ENCODE results near the gene PDK2. TPM values are rescaled to one million over a fixed set of nuclear protein-coding genes. Genes with fewer than 3 reads are reported as not detected.

PDK2 gene
- total RNA-seq, 2 experiments from 2014 or later, result 24.1 to 26.4 TPM

GRCh38 chr17:50127697-50128361, 32.7 kb downstream of the PDK2 start:
- Mint-ChIP-seq H3K4me3 (no peak overlapping the region), H3K27me3 (peaks cover 32% of the 10 kb centered on the region), H3K36me3 (peaks cover 1% of the 10 kb centered on the region), H3K27ac (no peak overlapping the region), H3K4me1 (peaks cover 26% of the 10 kb centered on the region), H3K9me3 (no peaks in the 10 kb centered on the region)
- DNase-seq, result no peak
- ATAC-seq (ENCODE audit: low read depth), result no peak
- POLR2A ChIA-PET, result no interaction called here

DNA sequence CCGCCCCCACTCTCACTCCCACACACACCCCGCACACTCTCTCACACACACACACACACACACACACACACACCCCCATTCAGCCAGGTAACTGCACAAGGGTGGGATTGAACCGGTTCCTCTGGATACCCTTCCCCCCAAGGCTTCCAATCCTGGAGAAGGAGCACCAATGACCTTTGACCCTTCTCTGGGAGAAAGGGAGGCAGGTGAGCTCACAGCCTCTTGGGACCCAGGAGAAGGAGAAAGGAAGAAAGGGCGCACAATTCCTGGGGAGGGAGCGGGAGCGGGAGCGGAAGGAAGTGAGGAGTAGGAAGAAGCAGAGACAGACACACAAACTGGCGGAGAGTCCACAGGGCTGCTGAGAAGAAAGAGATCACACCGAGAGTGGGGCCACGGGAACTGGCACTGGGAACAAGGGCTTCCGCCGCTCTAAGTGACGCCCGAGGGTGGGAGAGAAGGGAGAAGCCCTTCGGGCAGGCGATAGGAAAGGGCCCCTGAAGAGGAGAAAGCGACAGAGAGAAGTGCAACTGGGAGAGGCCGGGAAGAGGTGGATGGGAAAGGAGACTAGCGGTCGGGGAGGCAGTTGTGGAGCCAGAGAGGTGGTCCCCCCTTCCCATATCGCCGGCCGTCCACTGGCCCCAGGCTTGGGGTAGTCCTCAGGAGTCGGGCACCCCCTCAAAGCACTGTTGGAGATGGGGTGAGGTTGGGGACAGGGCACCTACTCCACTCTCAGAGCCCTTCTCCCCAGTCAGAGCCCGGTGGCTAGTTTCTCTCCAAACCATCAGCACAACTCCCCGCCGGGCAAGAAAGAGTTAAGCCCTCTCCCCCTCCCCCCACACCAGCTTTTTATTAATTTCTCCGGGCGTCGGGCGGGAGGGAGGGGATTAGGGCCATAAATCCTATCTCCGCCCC, 33.5 kb downstream of the PDK2 start:
- H3K27me3 Mint-ChIP-seq, result peaks cover 32% of the 10 kb centered on the region
- POLR2A ChIA-PET, result no interaction called here
- peak overlapping the region; percentile 60 for H3K4me3 Mint-ChIP-seq
- H3K36me3 Mint-ChIP-seq, result peaks cover 1% of the 10 kb centered on the region
- ATAC-seq (ENCODE audit: low read depth), result no peak
- H3K9me3 Mint-ChIP-seq, result no peaks in the 10 kb centered on the region
- no peak for DNase-seq
- H3K4me1 Mint-ChIP-seq, result peaks cover 26% of the 10 kb centered on the region
- H3K27ac Mint-ChIP-seq, result peak overlapping the region; percentile 72

GRCh38 chr17:50129353-50129727, 34.2 kb downstream of the PDK2 start:
- POLR2A ChIA-PET, result interaction anchor here (1.3 kb wide), 1 partner anchor 11 kb away, joined by 3 read pairs; no protein-coding TSS in a partner anchor
- no peaks in the 10 kb centered on the region for H3K9me3 Mint-ChIP-seq
- H3K27me3 Mint-ChIP-seq, result peaks cover 32% of the 10 kb centered on the region
- no peak overlapping the region for H3K27ac Mint-ChIP-seq
- peaks cover 26% of the 10 kb centered on the region for H3K4me1 Mint-ChIP-seq
- H3K4me3 Mint-ChIP-seq, result peak overlapping the region; percentile 80
- no peak for DNase-seq
- no peak for ATAC-seq (ENCODE audit: low read depth)
- peaks cover 1% of the 10 kb centered on the region for H3K36me3 Mint-ChIP-seq

- Mint-ChIP-seq H3K36me3 (peaks cover 1% of the 10 kb centered on the region), H3K27ac (no peak within 1 kb of the TSS), H3K9me3 (no peaks in the 10 kb centered on the region), H3K4me1 (peaks cover 26% of the 10 kb centered on the region), H3K27me3 (peaks cover 32% of the 10 kb centered on the region), H3K4me3 (peak within 1 kb of the TSS; percentile 80)
- DNase-seq, result peak; percentile 61
- ATAC-seq (ENCODE audit: low read depth), result peak; percentile 66
- POLR2A ChIA-PET, result interaction anchor here (0.5 to 1.3 kb wide), 3 partner anchors 11 to 785 kb away, joined by 3 to 4 read pairs (median 3); no protein-coding TSS in a partner anchor
Observed at GRCh38 chr17:50129728-50130558, 34.8 kb downstream of the PDK2 start, which contains the start of gene SAMD14. TSS of gene SAMD14 (minus strand) at chr17:50130160. CDS start at chr17:50124959, 5,201 bp downstream.

GRCh38 chr17:50130559-50131305, 35.6 kb downstream of the PDK2 start:
- ATAC-seq (ENCODE audit: low read depth), result no peak
- Mint-ChIP-seq H3K36me3 (peaks cover 1% of the 10 kb centered on the region), H3K27ac (no peak overlapping the region), H3K4me1 (peaks cover 26% of the 10 kb centered on the region), H3K27me3 (peaks cover 28% of the 10 kb centered on the region), H3K9me3 (no peaks in the 10 kb centered on the region), H3K4me3 (peak overlapping the region; percentile 52)
- POLR2A ChIA-PET, result interaction anchor here (0.5 to 1.3 kb wide), 5 partner anchors 10 to 786 kb away, joined by 3 to 4 read pairs (median 3); no protein-coding TSS in a partner anchor
- no peak for DNase-seq

DNA sequence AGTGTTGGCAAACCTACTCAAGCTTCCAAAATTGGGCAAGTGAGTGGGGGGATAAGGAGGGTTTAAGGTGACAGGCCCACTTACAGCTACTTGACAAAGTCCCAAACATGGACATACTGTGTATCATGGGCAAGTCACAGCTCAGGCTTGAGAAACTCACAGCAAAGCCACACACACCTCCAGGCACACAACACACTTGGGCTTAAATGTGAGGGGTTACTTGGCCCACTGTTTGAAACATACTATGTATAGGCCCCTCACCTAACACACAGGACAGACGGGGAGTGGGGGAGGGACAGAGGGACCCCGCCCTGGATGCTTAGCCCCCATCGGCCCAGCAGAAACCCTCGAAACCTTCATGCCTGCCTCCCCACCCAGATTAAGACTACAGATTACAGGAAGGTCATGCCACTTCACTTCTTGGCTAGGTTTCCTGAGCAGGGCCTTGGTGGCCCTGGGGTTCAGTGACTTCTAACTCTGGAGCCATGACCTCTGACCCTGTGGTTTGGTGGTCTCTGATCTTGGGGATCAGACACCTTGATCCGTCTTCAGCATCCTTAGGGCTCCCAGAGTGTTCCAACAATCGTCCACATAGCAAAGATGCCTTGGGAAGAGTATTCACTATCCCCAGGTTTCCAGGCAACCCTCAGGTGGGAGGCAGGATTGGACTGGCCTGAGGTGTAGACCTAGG, 37.1 kb downstream of the PDK2 start:
- POLR2A ChIA-PET, result interaction anchor here (0.9 to 1.3 kb wide), 3 partner anchors 9 to 20 kb away, joined by 3 to 5 read pairs (median 3); no protein-coding TSS in a partner anchor
- peaks cover 29% of the 10 kb centered on the region for H3K4me1 Mint-ChIP-seq
- peaks cover 24% of the 10 kb centered on the region for H3K27me3 Mint-ChIP-seq
- no peak for ATAC-seq (ENCODE audit: low read depth)
- H3K36me3 Mint-ChIP-seq, result peaks cover 10% of the 10 kb centered on the region
- no peak overlapping the region for H3K4me3 Mint-ChIP-seq
- H3K27ac Mint-ChIP-seq, result peak overlapping the region; percentile 19
- H3K9me3 Mint-ChIP-seq, result no peaks in the 10 kb centered on the region
- no peak for DNase-seq

DNA sequence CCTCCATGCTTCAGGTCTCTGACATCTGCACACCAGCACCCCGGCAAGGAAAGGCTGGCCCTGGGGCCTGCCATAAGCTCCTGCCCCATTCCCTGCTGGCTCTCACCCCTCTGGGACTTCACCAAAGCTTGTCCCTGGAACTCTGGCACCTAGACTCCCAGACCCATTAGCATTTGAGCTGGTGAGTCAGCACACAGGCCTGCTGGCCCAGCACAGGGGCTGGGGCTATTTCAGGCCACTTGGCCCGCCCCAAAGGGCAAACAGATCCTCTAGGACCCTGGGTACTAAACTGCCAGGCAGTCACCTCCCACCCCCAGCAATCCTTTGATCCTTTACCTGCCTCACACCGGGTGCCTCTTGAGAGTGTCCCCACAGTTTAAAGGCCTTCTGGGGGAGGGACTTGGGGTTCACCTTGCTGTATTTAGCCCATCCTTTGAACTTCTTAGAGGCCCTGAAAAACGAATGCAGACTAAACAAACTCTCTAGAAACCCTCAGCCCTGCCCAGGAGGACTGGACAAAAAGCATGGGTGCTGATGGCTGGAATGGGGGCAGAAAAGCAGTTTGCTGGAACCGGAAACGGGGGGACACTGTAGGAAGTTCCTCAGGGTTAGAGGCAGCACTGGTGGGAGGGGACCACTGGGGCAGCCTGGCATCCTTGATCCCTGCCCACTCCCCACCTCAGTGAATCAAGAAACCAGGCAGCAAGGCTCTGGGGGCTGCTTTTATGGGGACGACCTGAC, 38.0 kb downstream of the PDK2 start:
- Mint-ChIP-seq H3K27me3 (peaks cover 17% of the 10 kb centered on the region), H3K4me1 (peaks cover 24% of the 10 kb centered on the region), H3K36me3 (peaks cover 19% of the 10 kb centered on the region), H3K9me3 (no peaks in the 10 kb centered on the region), H3K4me3 (no peak overlapping the region), H3K27ac (no peak overlapping the region)
- POLR2A ChIA-PET, result interaction anchor here (0.9 to 1.3 kb wide), 2 partner anchors 8 to 20 kb away, joined by 3 to 5 read pairs; no protein-coding TSS in a partner anchor
- DNase-seq (no peak), ATAC-seq (ENCODE audit: low read depth) (no peak)

- H3K27ac Mint-ChIP-seq, result no peak overlapping the region
- H3K36me3 Mint-ChIP-seq, result peaks cover 24% of the 10 kb centered on the region
- H3K4me1 Mint-ChIP-seq, result peaks cover 20% of the 10 kb centered on the region
- DNase-seq, result no peak
- POLR2A ChIA-PET, result no interaction called here
- H3K27me3 Mint-ChIP-seq, result peaks cover 13% of the 10 kb centered on the region
- H3K4me3 Mint-ChIP-seq, result no peak overlapping the region
- H3K9me3 Mint-ChIP-seq, result no peaks in the 10 kb centered on the region
- no peak for ATAC-seq (ENCODE audit: low read depth)
Observed at GRCh38 chr17:50133769-50134099, 38.6 kb downstream of the PDK2 start.

DNA sequence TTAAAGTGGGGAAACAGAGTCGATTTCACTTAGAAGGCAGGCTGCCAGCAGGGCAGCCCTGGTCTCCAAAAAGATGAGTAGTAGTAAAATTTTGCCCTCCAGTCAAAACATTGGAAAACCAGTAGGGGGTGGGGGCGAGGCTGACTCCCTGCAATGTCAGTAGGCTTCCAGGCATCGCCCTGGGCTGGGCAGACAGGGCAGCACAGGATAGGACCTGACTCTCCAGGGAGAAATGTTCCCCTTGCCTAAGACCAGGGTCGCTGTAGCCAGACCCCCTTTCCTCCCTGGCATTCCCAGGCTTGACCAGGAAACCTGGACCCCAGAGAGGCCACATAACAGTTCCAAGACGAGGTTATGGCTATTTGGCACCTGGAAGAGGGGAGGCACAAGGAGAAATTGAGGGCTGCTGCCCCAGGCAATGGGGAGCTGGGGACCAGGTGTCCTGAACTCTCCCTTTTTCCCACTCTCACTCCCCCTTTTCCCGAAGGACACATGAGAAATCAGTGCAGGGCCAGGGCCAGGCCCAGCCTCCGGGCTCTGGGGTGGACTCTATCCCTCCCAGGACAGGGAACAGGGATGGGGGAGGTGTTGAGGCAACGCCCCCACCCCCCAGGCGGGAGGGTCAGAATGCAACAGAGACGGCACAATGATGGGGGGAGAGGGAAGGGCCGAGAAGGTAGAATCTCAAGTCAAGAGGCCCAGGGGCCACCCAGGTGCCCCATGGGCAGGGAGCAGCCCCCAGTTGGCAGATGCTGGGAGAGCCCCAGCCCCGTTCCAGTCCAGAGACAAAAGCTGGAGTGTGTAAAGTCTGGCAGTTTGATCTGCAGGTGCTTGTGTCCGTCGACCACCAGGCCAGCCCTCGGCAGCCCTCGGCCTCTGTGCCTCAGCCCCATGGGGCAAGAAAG, 39.3 kb downstream of the PDK2 start:
- H3K4me1 Mint-ChIP-seq, result peaks cover 20% of the 10 kb centered on the region
- DNase-seq, result no peak
- H3K36me3 Mint-ChIP-seq, result peaks cover 26% of the 10 kb centered on the region
- H3K27me3 Mint-ChIP-seq, result peaks cover 7% of the 10 kb centered on the region
- no peak overlapping the region for H3K4me3 Mint-ChIP-seq
- POLR2A ChIA-PET, result interaction anchor here (1.0 kb wide), 1 partner anchor 17 kb away, joined by 3 read pairs; no protein-coding TSS in a partner anchor
- no peaks in the 10 kb centered on the region for H3K9me3 Mint-ChIP-seq
- no peak for ATAC-seq (ENCODE audit: low read depth)
- H3K27ac Mint-ChIP-seq, result no peak overlapping the region

GRCh38 chr17:50135316-50136095, 40.4 kb downstream of the PDK2 start:
- H3K4me1 Mint-ChIP-seq, result peaks cover 30% of the 10 kb centered on the region
- peaks cover 30% of the 10 kb centered on the region for H3K36me3 Mint-ChIP-seq
- H3K4me3 Mint-ChIP-seq, result no peak overlapping the region
- DNase-seq (no peak), ATAC-seq (ENCODE audit: low read depth) (no peak)
- H3K27ac Mint-ChIP-seq, result no peak overlapping the region
- POLR2A ChIA-PET, result no interaction called here
- peaks cover 3% of the 10 kb centered on the region for H3K27me3 Mint-ChIP-seq
- H3K9me3 Mint-ChIP-seq, result no peaks in the 10 kb centered on the region
